ENCODE measurements around the gene FGF18. TPM values are rescaled to one million over a fixed set of nuclear protein-coding genes. Genes with fewer than 3 reads are reported as not detected.

Gene FGF18
- total RNA-seq, 1 donor, result 0.54 TPM

DNA sequence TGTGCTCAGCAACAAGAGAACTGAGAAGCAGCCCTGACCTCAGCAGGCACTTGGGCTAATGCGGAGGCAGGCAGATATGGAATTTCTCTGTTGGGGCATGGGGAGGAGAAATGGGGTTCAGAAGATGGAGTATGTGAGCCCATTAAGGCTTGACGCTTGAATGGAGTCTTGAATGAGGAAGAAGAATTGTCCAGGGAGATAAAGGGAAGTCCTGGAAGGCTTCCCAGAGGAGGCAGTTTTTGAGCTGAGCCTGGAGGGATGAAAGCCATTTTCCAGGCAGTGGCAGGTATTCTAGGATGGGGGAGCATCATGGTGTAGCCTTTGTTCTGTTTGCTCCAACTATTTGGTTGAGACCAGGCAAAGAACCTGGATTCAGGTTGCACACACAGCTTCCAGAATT, 34.5 kb downstream of the FGF18 start:
- H3K4me3 ChIP-seq (ENCODE audit: low read depth, low read length), result no peak overlapping the region
- TF ChIP-seq, protein P1, sequence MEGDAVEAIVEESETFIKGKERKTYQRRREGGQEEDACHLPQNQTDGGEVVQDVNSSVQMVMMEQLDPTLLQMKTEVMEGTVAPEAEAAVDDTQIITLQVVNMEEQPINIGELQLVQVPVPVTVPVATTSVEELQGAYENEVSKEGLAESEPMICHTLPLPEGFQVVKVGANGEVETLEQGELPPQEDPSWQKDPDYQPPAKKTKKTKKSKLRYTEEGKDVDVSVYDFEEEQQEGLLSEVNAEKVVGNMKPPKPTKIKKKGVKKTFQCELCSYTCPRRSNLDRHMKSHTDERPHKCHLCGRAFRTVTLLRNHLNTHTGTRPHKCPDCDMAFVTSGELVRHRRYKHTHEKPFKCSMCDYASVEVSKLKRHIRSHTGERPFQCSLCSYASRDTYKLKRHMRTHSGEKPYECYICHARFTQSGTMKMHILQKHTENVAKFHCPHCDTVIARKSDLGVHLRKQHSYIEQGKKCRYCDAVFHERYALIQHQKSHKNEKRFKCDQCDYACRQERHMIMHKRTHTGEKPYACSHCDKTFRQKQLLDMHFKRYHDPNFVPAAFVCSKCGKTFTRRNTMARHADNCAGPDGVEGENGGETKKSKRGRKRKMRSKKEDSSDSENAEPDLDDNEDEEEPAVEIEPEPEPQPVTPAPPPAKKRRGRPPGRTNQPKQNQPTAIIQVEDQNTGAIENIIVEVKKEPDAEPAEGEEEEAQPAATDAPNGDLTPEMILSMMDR (IDR thresholded peaks at IDR 0.05; ENCODE audit: insufficient read depth, low read length), result no peak
- DNase-seq (ENCODE audit: low read depth), result no peak

DNA sequence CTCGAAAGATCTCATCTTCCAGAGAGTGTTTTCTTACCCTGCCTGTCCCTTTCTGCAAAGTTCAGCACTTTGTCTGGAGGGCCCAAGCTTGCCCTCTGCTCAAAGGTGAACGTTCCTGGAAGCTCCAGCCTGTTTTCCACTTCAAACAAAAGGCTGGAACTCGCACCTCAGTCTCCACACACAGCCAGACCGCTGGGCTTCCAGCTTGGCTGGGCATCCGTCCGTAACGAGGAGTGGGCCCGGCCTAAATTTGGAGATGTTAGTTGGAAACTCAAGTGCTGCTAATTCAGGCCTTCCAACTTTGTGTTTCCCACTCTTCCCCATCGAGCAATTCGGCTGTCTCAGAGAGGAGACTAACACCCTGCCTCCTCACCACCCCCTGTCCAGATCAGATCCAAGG, 35.1 kb downstream of the FGF18 start:
- no peak for DNase-seq (ENCODE audit: low read depth)
- TF ChIP-seq, protein P1 (IDR thresholded peaks at IDR 0.05; ENCODE audit: insufficient read depth, low read length), result no peak
- H3K4me3 ChIP-seq (ENCODE audit: low read depth, low read length), result no peak overlapping the region

DNA sequence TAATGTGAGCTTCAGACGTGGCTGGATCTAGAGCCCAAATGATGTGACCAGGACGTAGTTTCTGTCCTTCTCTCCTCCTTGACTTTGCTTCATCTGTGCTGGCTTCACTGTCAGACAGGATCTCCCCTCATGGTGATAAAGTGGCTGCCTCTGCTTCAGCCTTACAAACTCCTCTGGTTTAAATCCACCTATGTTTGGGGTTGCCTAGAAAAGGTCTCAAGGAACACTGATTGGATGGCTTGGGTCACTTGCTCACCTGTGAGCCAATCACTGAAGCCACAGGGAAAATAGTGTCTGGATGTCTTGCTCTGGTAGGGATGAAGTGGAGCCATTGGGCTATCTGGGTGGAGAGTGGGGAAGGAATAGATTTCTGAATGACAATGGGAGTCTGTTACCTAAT, 36.1 kb downstream of the FGF18 start:
- H3K4me3 ChIP-seq (ENCODE audit: low read depth, low read length), result no peak overlapping the region
- TF ChIP-seq, protein P1 (IDR thresholded peaks at IDR 0.05; ENCODE audit: insufficient read depth, low read length), result no peak
- DNase-seq (ENCODE audit: low read depth), result no peak

DNA sequence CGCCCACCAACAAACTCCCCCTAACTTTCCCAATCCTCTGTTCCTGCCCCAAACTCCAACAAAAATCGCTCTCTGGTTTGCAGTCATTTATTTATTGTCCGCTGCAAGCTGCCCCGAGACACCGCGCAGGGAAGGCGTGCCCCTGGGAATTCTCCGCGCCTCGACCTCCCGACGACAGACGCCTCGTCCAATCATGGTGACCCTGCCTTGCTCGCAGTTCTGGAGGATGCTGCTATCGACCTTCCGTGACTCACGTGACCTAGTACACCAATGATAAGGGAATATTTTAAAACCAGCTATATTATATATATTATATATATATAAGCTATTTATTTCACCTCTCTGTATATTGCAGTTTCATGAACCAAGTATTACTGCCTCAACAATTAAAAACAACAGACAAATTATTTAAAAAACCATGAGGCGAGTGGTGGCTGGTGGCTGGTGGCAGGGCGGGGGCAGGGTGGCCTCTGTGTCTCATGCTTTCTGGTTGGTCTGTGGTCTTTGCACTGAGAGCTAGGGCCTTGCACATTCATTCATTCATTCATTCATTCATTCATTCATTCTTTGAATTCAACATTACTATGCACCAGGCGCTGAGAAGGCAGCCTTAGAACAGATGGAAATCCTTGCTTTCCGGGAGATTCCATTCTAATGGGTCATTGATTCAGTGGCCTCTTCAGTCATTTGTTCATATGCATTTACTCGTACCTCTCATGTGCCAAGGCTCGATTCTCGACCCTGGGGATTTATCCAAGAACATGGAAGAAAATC, 37.9 kb downstream of the FGF18 start:
- H3K4me3 ChIP-seq (ENCODE audit: low read depth, low read length), result no peak overlapping the region

DNA sequence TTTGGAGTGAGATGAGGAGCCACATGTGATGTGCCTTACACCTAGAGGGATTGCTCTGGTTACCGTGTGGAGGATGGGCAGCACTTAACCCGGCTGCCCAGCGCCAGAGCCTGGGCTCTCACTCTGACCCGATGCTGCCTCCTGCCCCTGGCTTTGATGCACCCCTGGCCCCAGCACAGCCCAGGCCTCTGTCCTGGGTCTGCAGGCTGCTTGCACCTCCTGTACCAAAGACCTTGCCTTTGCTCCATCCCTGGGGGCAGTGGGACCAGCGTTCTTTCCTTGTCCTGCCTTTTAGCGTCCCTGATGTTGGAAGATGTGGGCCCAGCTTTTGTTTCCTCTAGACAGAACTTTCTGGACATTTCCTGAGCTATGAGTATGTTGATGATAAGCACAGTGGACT, 40.4 kb downstream of the FGF18 start:
- TF ChIP-seq, protein P1 (IDR thresholded peaks at IDR 0.05; ENCODE audit: insufficient read depth, low read length), result no peak
- no peak for DNase-seq (ENCODE audit: low read depth)
- no peak overlapping the region for H3K4me3 ChIP-seq (ENCODE audit: low read depth, low read length)

More for the DNA sequence above, 37.9 kb downstream of the FGF18 start:
- DNase-seq (ENCODE audit: low read depth), result no peak
- TF ChIP-seq, protein P1 (IDR thresholded peaks at IDR 0.05; ENCODE audit: insufficient read depth, low read length), result no peak

DNA sequence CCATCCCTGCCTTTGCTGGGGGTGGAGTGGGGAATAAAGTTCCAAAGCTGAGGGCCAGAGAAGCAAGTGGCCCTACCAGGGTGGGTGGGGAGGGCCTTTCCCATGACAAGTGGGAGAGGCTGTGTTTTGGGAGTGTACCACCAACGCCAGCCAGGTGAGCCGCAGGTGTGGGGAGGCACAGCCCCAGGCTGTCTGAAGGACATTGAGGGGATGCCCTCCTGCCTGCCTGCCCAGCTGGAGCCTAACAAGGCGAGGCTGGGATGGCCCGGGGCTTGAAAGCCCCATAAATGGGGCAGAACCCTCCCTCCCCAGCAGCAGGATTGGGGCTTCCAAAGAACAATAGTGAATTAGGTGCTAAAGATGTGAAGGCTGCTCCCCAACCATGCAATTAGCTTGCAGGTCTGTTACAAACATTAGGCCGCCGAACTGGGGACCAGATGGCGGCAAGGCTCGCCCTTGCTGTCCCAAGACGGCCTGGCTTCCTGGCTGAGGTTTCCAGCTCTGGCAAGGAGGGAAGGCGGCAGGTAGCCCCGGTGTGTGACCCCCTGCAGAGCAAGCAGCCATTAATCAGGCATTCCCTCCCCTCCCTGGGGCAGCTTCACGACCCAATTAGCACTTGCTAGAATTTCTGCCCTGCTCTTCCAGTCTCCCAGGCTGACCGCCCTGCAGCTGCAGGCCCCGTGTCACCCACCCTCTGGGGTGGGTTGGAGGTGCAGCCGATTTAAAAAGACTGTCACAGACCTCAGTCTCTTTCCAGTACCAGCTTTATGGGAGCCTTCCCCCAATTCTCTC, 42.9 kb downstream of the FGF18 start:
- TF ChIP-seq, protein P1 (IDR thresholded peaks at IDR 0.05; ENCODE audit: insufficient read depth, low read length), result no peak

More for the DNA sequence above, 42.9 kb downstream of the FGF18 start:
- H3K4me3 ChIP-seq (ENCODE audit: low read depth, low read length), result no peak overlapping the region
- no peak for DNase-seq (ENCODE audit: low read depth)

Data from fibroblast of the aortic adventitia (primary cell).